GM21576 (cell line): ENCODE results near the gene CABCOCO1.

ENCODE experiments used
- ATAC-seq: cut with Tn5 transposase; IDR thresholded peaks from one replicate; pipeline ENCODE4 v1.9.1; 2021; ENCODE audit warnings: mild to moderate bottlenecking, moderate library complexity; ENCODE audit not compliant: unreplicated experiment

The CABCOCO1 gene

GRCh38 chr10:61752111-61753011 lies 89.6 kb downstream of the CABCOCO1 start:
- no peak for ATAC-seq

DNA sequence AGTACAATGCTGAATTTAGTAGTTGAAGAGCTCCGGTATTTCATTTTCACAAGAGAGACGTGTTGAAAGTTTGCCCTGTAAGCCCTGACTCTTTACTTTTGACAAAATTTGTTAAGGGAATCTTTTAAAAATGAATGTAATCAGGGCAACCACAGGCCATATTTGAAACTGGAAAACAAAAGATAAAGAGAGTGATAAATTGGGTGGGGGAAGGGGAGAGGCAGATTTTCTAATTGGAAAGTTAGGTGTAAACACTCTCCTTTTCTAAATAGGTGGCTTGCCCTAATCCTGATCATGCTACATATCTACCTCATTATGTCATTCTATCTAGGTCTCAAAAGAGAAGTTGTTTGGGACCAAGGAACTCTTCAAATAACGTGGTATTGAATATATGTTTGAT lies 90.7 kb downstream of the CABCOCO1 start:
- no peak for ATAC-seq

GRCh38 chr10:61754587-61755550 lies 92.1 kb downstream of the CABCOCO1 start:
- no peak for ATAC-seq

DNA sequence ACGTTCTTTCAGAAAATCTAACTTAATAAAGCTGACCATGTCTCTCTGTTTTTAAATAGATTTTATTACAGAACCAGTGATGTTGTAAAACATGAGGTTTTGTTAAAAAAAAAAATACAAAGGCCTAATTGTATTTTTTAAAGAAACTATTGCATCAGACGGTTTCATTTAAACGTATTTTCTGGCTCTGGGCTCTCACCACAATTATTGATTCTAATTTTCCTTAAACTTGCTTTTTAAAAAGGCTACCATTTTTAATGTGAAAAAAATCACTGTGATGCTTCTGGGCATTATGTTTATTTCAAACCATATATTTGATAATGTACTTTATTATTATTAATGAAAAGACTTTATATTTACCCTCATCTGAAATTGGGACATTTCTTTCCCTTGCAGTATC lies 94.3 kb downstream of the CABCOCO1 start:
- no peak for ATAC-seq

- ATAC-seq, result no peak
Measured at GRCh38 chr10:61757525-61758397, 95.0 kb downstream of the CABCOCO1 start.

DNA sequence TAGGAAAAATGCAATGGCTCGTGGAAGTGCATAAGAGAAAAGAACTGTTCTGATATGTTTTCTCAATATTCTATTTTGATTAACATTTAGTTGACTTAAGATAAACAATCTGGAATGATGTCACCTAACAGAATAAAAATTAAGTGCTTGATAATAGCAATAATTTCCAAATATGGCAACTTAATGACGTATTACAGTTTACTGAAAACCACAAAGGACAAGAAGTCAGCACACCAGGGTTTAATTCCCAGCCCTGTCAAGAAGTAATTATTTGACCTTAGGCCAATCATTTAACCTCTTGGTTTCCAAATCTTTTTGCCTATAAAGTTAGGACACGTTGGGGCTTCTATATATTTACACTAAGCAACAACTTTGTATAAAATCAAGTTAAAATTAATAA lies 95.7 kb downstream of the CABCOCO1 start:
- ATAC-seq, result no peak

DNA sequence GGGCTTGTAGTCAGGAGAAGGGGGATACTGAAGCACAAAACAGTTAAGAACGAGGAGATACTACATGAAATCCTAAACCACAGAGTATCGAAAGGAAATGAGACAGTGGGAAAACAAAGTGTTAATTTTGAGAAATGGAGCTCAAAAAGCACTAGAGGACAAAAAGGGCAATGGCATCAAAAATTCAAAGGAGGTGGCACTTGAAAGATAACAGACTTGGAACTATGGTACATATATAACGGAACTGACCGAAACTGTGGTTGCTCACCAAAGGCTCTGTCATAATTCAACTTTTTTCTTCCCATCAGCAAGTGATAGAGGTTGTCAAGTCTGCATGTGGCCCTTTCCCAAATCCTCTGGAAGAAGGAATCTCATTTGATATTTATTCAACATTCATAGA lies 97.0 kb downstream of the CABCOCO1 start:
- ATAC-seq, result no peak

GRCh38 chr10:61760943-61761824 lies 98.5 kb downstream of the CABCOCO1 start:
- no peak for ATAC-seq

GRCh38 chr10:61761825-61762217 lies 99.1 kb downstream of the CABCOCO1 start:
- no peak for ATAC-seq

GRCh38 chr10:61763778-61764177 lies 101.0 kb downstream of the CABCOCO1 start:
- ATAC-seq, result no peak

GRCh38 chr10:61764486-61764885 lies 101.8 kb downstream of the CABCOCO1 start:
- ATAC-seq, result no peak

GRCh38 chr10:61765176-61766087 lies 102.7 kb downstream of the CABCOCO1 start:
- no peak for ATAC-seq

- no peak for ATAC-seq
Measured at GRCh38 chr10:61766927-61767326, 104.2 kb downstream of the CABCOCO1 start.

- ATAC-seq, result no peak
Measured at GRCh38 chr10:61774031-61774430, 111.3 kb downstream of the CABCOCO1 start.

GRCh38 chr10:61775111-61775510 lies 112.4 kb downstream of the CABCOCO1 start:
- no peak for ATAC-seq

GRCh38 chr10:61776615-61777266 lies 114.0 kb downstream of the CABCOCO1 start:
- ATAC-seq, result no peak

DNA sequence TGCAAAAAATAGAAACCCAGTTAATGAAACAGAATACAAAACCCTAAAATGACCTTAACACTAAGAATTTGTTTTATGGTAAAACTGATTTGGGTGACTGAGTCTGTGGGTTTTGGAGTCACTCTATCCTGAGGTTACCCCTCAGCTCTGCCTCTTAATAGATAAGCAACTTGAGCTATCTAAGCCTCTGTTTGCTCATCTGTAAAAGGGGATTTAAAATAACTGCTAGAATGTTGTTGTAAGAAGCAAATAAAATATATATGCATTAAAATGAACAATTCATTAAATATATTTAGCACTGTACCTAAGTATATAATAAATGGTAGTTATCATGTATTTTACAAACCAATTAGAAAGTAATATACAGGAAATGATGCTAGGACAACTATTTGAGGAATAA lies 115.4 kb downstream of the CABCOCO1 start:
- ATAC-seq, result no peak

DNA sequence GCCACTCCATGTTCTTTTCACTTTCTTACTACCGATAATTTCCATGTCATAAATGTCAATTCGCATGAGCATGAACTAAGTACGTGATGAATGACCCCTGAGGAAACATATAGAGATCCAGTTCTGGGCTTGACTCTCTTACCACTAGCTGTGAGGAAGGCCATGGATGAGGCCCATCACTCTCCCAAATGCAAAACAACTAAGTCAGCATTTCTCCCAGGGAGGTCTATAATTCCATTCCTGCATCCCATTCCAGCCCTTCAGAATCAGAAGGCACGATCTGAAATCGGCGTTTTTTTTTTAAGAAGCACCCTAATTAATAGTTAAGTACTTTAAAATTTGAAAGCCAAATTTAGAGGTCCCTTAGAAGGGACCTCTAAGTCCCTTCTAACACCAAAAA lies 116.5 kb downstream of the CABCOCO1 start:
- no peak for ATAC-seq
